HEK293 (cell line): ENCODE results near the gene MEOX1.
"Not testable (repeated sequence)": the region's sequence is repeated elsewhere in the genome, so short reads cannot be mapped to it uniquely, and the experiment has no call there.

ENCODE experiments used
- CTCF ChIA-PET: fragments of 350-600 bp; formaldehyde crosslinking; extraction: SDS; loops from one replicate; lab custom pipeline; 2021; ENCODE audit warnings: antibody characterized with exemption; lab: Yijun Ruan, JAX
- POLR2A ChIA-PET: fragments of 300-600 bp; formaldehyde crosslinking; extraction: SDS; loops from one replicate; lab custom pipeline; 2020; ENCODE audit warnings: antibody characterized with exemption, inconsistent platforms; lab: Yijun Ruan, JAX
- H3K27ac ChIP-seq: fragments of 200-500 bp; sonication (Bioruptor generic); 2 replicates; pipeline ENCODE4 v1.5.1; 2014; ENCODE audit warnings: low read depth, low read length, control low read depth, inconsistent platforms; ENCODE audit errors: extremely low read depth
- H3K36me3 ChIP-seq, 2 experiments: fragments of 200-500 bp in 1 of 2; sonication (Bioruptor generic) in 1 of 2; 1 replicate in 1 of 2; 2 replicates in 1 of 2; pipeline ENCODE4 v1.5.1; 2014 to 2017; ENCODE audit warnings: inconsistent platforms in 2 of 2, low read length in 2 of 2; ENCODE audit not compliant: control insufficient read depth in 2 of 2, insufficient read depth in 1 of 2
- H3K4me1 ChIP-seq: fragments of 200-500 bp; sonication (Bioruptor generic); 2 replicates; pipeline ENCODE4 v1.5.1; 2014; ENCODE audit warnings: mild to moderate bottlenecking, low read length, inconsistent platforms; ENCODE audit not compliant: control insufficient read depth, insufficient read depth
- H3K4me3 ChIP-seq: 2 replicates; pipeline ENCODE4 v1.5.1; 2011; ENCODE audit warnings: low read depth, mild to moderate bottlenecking, control low read depth, low read length, moderate library complexity
- H3K9me3 ChIP-seq: fragments of 200-500 bp; sonication (Bioruptor generic); 2 replicates; pipeline ENCODE4 v1.5.1; 2014; ENCODE audit warnings: low read depth, low read length, inconsistent platforms; ENCODE audit not compliant: control insufficient read depth, insufficient read depth
- BCL11A ChIP-seq: fragments of 450-650 bp; formaldehyde crosslinking; IDR thresholded peaks from 2 replicates; pipeline ENCODE4 v1.5.1; 2016; ENCODE audit warnings: low read depth, missing biosample characterization, missing genetic modification characterization
- GLI2 ChIP-seq: fragments of 450-650 bp; formaldehyde crosslinking; IDR thresholded peaks from 2 replicates; pipeline ENCODE4; 2017; ENCODE audit warnings: missing biosample characterization, missing genetic modification characterization, low read depth, borderline replicate concordance
- GLIS1 ChIP-seq: fragments of 450-650 bp; formaldehyde crosslinking; IDR thresholded peaks from 2 replicates; pipeline ENCODE4 v1.5.1; 2016; ENCODE audit warnings: missing biosample characterization, missing genetic modification characterization
- PRDM4 ChIP-seq: fragments of 450-650 bp; formaldehyde crosslinking; IDR thresholded peaks from 2 replicates; pipeline ENCODE4 v1.5.1; 2017; ENCODE audit warnings: missing biosample characterization, missing genetic modification characterization
- SCRT2 ChIP-seq: fragments of 450-650 bp; formaldehyde crosslinking; IDR thresholded peaks from 2 replicates; pipeline ENCODE4 v1.5.1; 2016; ENCODE audit warnings: missing biosample characterization, missing genetic modification characterization
- TCF7L2 ChIP-seq: IDR thresholded peaks from 2 replicates; pipeline ENCODE4 v1.6.1; 2011; ENCODE audit warnings: low read depth, mild to moderate bottlenecking, inconsistent platforms, low read length, moderate library complexity, borderline replicate concordance
- ZFHX2 ChIP-seq: fragments of 450-650 bp; formaldehyde crosslinking; conservative IDR thresholded peaks from 2 replicates; pipeline ENCODE4 v1.5.1; 2016; ENCODE audit warnings: missing biosample characterization, missing genetic modification characterization
- ZNF114 ChIP-seq: fragments of 450-650 bp; formaldehyde crosslinking; IDR thresholded peaks from 2 replicates; pipeline ENCODE4 v1.5.0; 2017; ENCODE audit warnings: missing biosample characterization, missing genetic modification characterization
- ZNF121 ChIP-seq: fragments of 450-650 bp; formaldehyde crosslinking; IDR thresholded peaks from 2 replicates; pipeline ENCODE4 v1.5.1; 2016; ENCODE audit warnings: missing biosample characterization, missing genetic modification characterization
- ZNF133 ChIP-seq: fragments of 450-650 bp; formaldehyde crosslinking; IDR thresholded peaks from 2 replicates; pipeline ENCODE4 v1.5.1; 2016; ENCODE audit warnings: missing biosample characterization, missing genetic modification characterization
- ZNF157 ChIP-seq: fragments of 450-650 bp; formaldehyde crosslinking; IDR thresholded peaks from 2 replicates; pipeline ENCODE4 v1.5.1; 2016; ENCODE audit warnings: missing biosample characterization, missing genetic modification characterization
- ZNF175 ChIP-seq: fragments of 450-650 bp; formaldehyde crosslinking; IDR thresholded peaks from 2 replicates; pipeline ENCODE4 v1.5.1; 2016; ENCODE audit warnings: missing biosample characterization, missing genetic modification characterization
- ZNF292 ChIP-seq: fragments of 450-650 bp; formaldehyde crosslinking; IDR thresholded peaks from 2 replicates; pipeline ENCODE4 v1.5.1; 2016; ENCODE audit warnings: low read depth, missing biosample characterization, missing genetic modification characterization, borderline replicate concordance
- ZNF335 ChIP-seq: fragments of 450-650 bp; formaldehyde crosslinking; conservative IDR thresholded peaks from 2 replicates; pipeline ENCODE4 v1.5.1; 2016; ENCODE audit warnings: missing biosample characterization, missing genetic modification characterization
- ZNF366 ChIP-seq: fragments of 450-650 bp; formaldehyde crosslinking; conservative IDR thresholded peaks from 2 replicates; pipeline ENCODE4 v1.5.1; 2016; ENCODE audit warnings: missing biosample characterization, missing genetic modification characterization
- ZNF416 ChIP-seq: fragments of 450-650 bp; formaldehyde crosslinking; IDR thresholded peaks from 2 replicates; pipeline ENCODE4 v1.5.1; 2016; ENCODE audit warnings: missing biosample characterization, missing genetic modification characterization
- ZNF561 ChIP-seq: fragments of 450-650 bp; IDR thresholded peaks from 2 replicates; pipeline ENCODE4 v1.5.1; 2018; ENCODE audit warnings: missing biosample characterization, missing genetic modification characterization, borderline replicate concordance
- ZNF626 ChIP-seq: fragments of 450-650 bp; sonication (Bioruptor Pico); formaldehyde crosslinking; IDR thresholded peaks from 2 replicates; pipeline ENCODE4 v1.5.1; 2018; ENCODE audit warnings: missing biosample characterization, missing genetic modification characterization, inconsistent platforms
- ZNF791 ChIP-seq: fragments of 450-650 bp; formaldehyde crosslinking; IDR thresholded peaks from 2 replicates; pipeline ENCODE4 v1.5.1; 2016; ENCODE audit warnings: missing biosample characterization, missing genetic modification characterization
- TF ChIP-seq, protein P1 (sequence below): fragments of 450-650 bp; formaldehyde crosslinking; IDR thresholded peaks from 2 replicates; pipeline ENCODE4 v1.5.1; 2016; ENCODE audit warnings: missing biosample characterization, missing genetic modification characterization
- TF ChIP-seq, protein P2 (sequence below): fragments of 450-650 bp; formaldehyde crosslinking; optimal IDR thresholded peaks from 2 replicates; pipeline ENCODE3; 2016; ENCODE audit warnings: missing biosample characterization, mild to moderate bottlenecking, missing genetic modification characterization
- TF ChIP-seq, protein P3 (sequence below): fragments of 450-650 bp; formaldehyde crosslinking; IDR thresholded peaks from 2 replicates; pipeline ENCODE4 v1.5.1; 2016; ENCODE audit warnings: missing biosample characterization, missing genetic modification characterization, borderline replicate concordance

The MEOX1 gene

DNA sequence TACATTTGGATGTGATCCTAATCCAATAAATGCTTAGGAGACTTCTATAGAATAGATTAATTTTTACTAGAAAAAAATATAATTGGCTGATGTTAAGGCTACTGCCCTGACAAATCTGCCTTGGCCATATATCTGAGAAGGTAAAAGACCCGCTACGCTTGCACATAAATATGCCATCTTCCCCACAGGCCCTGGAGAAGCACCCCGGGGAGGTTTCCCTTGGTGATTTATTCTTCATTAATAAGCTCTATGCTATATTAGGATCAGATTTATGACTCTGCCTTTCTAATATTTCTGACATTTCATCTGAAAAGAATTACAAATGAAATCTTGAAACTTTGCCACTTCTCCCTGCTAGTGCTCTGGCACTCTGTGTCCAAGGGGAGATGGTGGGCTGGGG is 27.4 kb upstream of the MEOX1 start:
- Histone ChIP-seq H3K9me3 (no peaks in the 10 kb centered on the region), H3K4me3 (no peak overlapping the region), H3K27ac (no peak overlapping the region), H3K4me1 (no peaks in the 10 kb centered on the region), H3K36me3 (no peaks in the 10 kb centered on the region)
- no peak for TF ChIP-seq ZFHX2 (tag by site-specific recombination)
- TF ChIP-seq ZNF133, result no peak
- no peak for TF ChIP-seq GLI2 (tag by site-specific recombination)
- no peak for TF ChIP-seq BCL11A (tag by site-specific recombination)
- no peak for TF ChIP-seq ZNF114 (tag by site-specific recombination)
- no peak for TF ChIP-seq ZNF157 (tag by site-specific recombination)
- TF ChIP-seq SCRT2, result no peak
- TF ChIP-seq ZNF626, result no peak
- no peak for TF ChIP-seq ZNF335
- no peak for TF ChIP-seq ZNF366
- no peak for TF ChIP-seq ZNF416 (tag by site-specific recombination)
- TF ChIP-seq, protein P1, sequence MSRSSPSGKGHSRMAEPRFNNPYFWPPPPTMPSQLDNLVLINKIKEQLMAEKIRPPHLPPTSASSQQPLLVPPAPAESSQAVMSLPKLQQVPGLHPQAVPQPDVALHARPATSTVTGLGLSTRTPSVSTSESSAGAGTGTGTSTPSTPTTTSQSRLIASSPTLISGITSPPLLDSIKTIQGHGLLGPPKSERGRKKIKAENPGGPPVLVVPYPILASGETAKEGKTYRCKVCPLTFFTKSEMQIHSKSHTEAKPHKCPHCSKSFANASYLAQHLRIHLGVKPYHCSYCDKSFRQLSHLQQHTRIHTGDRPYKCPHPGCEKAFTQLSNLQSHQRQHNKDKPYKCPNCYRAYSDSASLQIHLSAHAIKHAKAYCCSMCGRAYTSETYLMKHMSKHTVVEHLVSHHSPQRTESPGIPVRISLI (tag by site-specific recombination), result no peak
- no peak for TF ChIP-seq ZNF561
- no peak for TF ChIP-seq ZNF175
- no peak for TF ChIP-seq GLIS1 (tag by site-specific recombination)
- no peak for TF ChIP-seq ZNF791 (tag by site-specific recombination)
- TF ChIP-seq TCF7L2, result no peak
- ChIA-PET CTCF (interaction anchor here (0.7 to 1.7 kb wide), 3 partner anchors 8 to 15 kb away, joined by 3 to 5 read pairs (median 3); no protein-coding TSS in a partner anchor), POLR2A (interaction anchor here (0.6 kb wide), 2 partner anchors 32 to 110 kb away, joined by 3 read pairs; no protein-coding TSS in a partner anchor)

DNA sequence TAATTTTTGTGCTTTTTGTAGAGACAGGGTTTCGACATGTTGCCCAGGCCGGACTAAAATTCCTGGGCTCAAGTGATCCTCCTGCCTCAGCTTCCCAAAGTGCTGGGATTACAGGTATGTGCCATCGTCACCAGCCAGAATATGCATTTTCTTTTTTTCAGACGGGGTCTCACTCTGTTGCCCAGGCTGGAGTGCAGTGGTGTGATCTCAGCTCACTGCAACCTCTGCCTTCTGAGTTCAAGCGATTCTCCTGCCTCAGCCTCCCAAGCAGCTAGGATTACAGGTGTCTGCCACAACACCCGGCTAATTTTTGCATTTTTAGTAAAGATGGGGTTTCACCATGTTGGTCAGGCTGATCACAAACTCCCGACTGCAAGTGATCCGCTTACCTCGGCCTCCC is 25.2 kb upstream of the MEOX1 start:
- TF ChIP-seq ZNF121, result peak; percentile 80
- TF ChIP-seq, all 188 proteins: peak for 1; not testable (repeated sequence) for 187
- H3K4me3 ChIP-seq, H3K36me3 ChIP-seq, H3K9me3 ChIP-seq, H3K27ac ChIP-seq, POLR2A ChIA-PET, H3K4me1 ChIP-seq: not testable (repeated sequence)
- CTCF ChIA-PET, result interaction anchor here (0.6 to 0.7 kb wide), 2 partner anchors 14 to 127 kb away, joined by 3 read pairs; no protein-coding TSS in a partner anchor

GRCh38 chr17:43683928-43684653 is 22.4 kb upstream of the MEOX1 start:
- POLR2A ChIA-PET, result no interaction called here
- H3K27ac ChIP-seq, result no peak overlapping the region
- no peak overlapping the region for H3K4me3 ChIP-seq
- CTCF ChIA-PET, result interaction anchor here (0.7 to 3.4 kb wide), 3 partner anchors 10 to 288 kb away, joined by 3 to 26 read pairs (median 4); no protein-coding TSS in a partner anchor
- no peaks in the 10 kb centered on the region for H3K9me3 ChIP-seq
- no peaks in the 10 kb centered on the region for H3K4me1 ChIP-seq
- no peaks in the 10 kb centered on the region for H3K36me3 ChIP-seq
- TF ChIP-seq, protein P2, sequence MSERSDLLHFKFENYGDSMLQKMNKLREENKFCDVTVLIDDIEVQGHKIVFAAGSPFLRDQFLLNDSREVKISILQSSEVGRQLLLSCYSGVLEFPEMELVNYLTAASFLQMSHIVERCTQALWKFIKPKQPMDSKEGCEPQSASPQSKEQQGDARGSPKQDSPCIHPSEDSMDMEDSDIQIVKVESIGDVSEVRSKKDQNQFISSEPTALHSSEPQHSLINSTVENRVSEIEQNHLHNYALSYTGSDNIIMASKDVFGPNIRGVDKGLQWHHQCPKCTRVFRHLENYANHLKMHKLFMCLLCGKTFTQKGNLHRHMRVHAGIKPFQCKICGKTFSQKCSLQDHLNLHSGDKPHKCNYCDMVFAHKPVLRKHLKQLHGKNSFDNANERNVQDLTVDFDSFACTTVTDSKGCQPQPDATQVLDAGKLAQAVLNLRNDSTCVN (tag by site-specific recombination), result peak; percentile 13
- TF ChIP-seq ZNF292 (tag by site-specific recombination) (no peak), PRDM4 (tag by site-specific recombination) (peak; percentile 93)
- TF ChIP-seq, protein P3, sequence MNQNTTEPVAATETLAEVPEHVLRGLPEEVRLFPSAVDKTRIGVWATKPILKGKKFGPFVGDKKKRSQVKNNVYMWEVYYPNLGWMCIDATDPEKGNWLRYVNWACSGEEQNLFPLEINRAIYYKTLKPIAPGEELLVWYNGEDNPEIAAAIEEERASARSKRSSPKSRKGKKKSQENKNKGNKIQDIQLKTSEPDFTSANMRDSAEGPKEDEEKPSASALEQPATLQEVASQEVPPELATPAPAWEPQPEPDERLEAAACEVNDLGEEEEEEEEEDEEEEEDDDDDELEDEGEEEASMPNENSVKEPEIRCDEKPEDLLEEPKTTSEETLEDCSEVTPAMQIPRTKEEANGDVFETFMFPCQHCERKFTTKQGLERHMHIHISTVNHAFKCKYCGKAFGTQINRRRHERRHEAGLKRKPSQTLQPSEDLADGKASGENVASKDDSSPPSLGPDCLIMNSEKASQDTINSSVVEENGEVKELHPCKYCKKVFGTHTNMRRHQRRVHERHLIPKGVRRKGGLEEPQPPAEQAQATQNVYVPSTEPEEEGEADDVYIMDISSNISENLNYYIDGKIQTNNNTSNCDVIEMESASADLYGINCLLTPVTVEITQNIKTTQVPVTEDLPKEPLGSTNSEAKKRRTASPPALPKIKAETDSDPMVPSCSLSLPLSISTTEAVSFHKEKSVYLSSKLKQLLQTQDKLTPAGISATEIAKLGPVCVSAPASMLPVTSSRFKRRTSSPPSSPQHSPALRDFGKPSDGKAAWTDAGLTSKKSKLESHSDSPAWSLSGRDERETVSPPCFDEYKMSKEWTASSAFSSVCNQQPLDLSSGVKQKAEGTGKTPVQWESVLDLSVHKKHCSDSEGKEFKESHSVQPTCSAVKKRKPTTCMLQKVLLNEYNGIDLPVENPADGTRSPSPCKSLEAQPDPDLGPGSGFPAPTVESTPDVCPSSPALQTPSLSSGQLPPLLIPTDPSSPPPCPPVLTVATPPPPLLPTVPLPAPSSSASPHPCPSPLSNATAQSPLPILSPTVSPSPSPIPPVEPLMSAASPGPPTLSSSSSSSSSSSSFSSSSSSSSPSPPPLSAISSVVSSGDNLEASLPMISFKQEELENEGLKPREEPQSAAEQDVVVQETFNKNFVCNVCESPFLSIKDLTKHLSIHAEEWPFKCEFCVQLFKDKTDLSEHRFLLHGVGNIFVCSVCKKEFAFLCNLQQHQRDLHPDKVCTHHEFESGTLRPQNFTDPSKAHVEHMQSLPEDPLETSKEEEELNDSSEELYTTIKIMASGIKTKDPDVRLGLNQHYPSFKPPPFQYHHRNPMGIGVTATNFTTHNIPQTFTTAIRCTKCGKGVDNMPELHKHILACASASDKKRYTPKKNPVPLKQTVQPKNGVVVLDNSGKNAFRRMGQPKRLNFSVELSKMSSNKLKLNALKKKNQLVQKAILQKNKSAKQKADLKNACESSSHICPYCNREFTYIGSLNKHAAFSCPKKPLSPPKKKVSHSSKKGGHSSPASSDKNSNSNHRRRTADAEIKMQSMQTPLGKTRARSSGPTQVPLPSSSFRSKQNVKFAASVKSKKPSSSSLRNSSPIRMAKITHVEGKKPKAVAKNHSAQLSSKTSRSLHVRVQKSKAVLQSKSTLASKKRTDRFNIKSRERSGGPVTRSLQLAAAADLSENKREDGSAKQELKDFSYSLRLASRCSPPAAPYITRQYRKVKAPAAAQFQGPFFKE (tag by site-specific recombination), result no peak
